ENCODE results near the gene CCSAP.

Gene CCSAP

GRCh38 chr1:229279242-229279641 is 63.6 kb downstream of the CCSAP start:
- no peak for TF ChIP-seq CTCF (IDR thresholded peaks at IDR 0.05; ENCODE audit: extremely low read depth, missing control alignments)
- DNase-seq (ENCODE audit: low spot score), result no peak

- no peak for TF ChIP-seq CTCF (IDR thresholded peaks at IDR 0.05; ENCODE audit: extremely low read depth, missing control alignments)
- no peak for DNase-seq (ENCODE audit: low spot score)
Observed at GRCh38 chr1:229278120-229278741, 64.6 kb downstream of the CCSAP start.

GRCh38 chr1:229275005-229275404 is 67.8 kb downstream of the CCSAP start:
- no peak for DNase-seq (ENCODE audit: low spot score)
- no peak for TF ChIP-seq CTCF (IDR thresholded peaks at IDR 0.05; ENCODE audit: extremely low read depth, missing control alignments)

- DNase-seq (ENCODE audit: low spot score), result no peak
- TF ChIP-seq CTCF (IDR thresholded peaks at IDR 0.05; ENCODE audit: extremely low read depth, missing control alignments), result no peak
Observed at GRCh38 chr1:229273507-229274232, 69.2 kb downstream of the CCSAP start.

GRCh38 chr1:229272164-229273158 is 70.4 kb downstream of the CCSAP start:
- no peak for TF ChIP-seq CTCF (IDR thresholded peaks at IDR 0.05; ENCODE audit: extremely low read depth, missing control alignments)
- no peak for DNase-seq (ENCODE audit: low spot score)

- no peak for DNase-seq (ENCODE audit: low spot score)
- TF ChIP-seq CTCF (IDR thresholded peaks at IDR 0.05; ENCODE audit: extremely low read depth, missing control alignments), result no peak
Observed at GRCh38 chr1:229271448-229272159, 71.2 kb downstream of the CCSAP start.
